Measurements from ENCODE around the gene SLIT2.

SLIT2 gene

GRCh38 chr4:20265726-20266125, 14.0 kb downstream of the SLIT2 start:
- no peak for DNase-seq

DNA sequence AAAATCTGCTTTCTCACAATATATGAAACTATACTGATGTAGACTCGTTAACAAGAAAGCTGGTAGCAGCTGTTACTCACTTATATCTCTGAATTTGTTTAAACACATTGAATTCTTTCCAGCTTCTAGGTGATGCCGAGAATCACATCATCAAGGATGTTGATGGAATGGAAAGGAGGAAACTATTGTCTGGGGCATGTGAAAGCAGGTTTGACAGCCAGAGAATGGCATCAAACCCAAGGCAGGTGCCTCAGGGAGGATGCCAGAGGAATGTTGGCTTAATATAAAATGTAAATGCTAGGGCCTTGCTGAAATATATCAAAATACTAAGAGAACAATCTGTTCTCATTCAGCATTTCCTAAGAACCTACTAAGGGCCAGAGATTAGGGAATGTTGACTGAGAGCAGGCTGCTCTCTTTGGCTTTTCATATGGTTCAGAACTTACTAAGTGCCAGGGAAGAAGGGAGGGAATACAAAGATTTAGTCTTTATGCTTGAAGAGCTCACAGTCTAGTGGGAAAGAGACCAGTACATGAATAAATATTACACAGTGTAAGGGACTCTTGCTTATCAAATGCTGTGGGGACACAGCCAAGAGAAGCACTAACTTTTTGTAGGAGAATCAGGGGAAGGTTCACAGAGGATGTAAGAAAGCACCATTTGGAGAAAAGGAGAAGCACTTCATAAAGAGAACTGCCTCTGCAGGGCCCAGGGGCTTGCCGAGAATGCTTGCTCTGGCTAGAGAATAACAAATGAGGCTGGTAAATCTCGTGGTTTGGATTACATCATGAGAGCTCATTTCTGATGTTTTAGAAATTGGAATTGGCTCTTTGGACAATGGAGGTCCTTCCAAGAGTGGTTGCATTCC, 14.7 kb downstream of the SLIT2 start:
- DNase-seq, result no peak

DNA sequence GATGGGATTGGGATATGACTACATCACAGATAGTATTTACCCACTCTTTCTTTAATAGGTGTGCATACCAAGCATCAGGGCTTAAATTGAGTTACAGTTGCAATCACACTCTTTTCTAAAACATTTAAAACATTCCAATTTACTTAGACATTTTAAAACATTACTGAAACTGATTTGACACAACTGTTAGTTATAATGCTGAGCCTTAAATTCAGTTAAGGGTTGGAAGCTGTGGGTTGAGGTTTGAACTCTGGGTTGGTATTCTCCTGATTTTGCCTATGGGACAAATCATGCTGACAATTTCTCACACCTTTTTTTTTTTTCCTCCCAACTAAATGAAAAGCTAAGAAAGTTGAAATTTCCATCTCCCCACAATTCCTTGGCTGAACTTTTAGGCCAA, 16.3 kb downstream of the SLIT2 start:
- no peak for DNase-seq

- DNase-seq, result no peak
Measured at GRCh38 chr4:20269320-20269719, 17.6 kb downstream of the SLIT2 start.

GRCh38 chr4:20271950-20272349, 20.2 kb downstream of the SLIT2 start:
- DNase-seq, result no peak

- no peak for DNase-seq
Measured at GRCh38 chr4:20272411-20272872, 20.7 kb downstream of the SLIT2 start.

DNA sequence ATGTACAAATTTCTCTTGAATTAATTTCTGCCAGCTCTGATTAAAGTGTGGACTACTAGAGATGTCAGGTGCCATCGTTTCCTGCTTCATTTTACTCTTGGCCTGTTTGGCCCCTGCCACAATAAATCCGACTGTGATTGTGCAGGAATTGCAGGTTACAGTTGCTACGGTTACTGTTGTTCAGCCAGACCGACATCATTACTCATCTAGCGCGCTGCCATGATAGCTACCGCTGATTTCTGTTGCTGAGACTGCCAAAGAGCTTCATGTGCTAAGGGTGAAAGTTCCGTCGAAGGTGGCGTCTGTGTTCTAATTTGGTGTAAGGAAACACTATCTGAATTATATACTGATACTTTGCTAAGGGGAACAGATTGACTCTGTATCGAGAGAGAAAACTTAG, 22.1 kb downstream of the SLIT2 start:
- no peak for DNase-seq

DNA sequence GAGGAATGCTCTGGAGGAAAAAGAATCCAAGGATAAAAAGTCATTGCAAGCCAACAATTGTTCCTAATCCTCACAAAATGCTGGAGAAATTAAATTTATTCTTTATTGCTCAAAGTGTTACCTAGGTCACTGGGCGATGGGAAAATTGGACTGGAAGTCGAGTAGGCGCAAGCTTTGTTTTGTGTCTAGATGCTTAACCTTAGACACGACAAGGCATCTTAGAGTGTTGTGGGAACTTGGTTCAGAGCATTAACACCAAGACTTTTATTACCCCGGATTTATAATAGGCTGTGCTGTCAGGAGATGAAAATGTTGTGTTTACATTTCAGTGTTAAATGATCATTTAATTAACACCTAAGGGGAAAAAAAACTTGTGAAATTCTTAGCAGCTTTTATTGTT, 25.1 kb downstream of the SLIT2 start:
- DNase-seq, result no peak

- no peak for DNase-seq
Measured at GRCh38 chr4:20278195-20278594, 26.5 kb downstream of the SLIT2 start.

DNA sequence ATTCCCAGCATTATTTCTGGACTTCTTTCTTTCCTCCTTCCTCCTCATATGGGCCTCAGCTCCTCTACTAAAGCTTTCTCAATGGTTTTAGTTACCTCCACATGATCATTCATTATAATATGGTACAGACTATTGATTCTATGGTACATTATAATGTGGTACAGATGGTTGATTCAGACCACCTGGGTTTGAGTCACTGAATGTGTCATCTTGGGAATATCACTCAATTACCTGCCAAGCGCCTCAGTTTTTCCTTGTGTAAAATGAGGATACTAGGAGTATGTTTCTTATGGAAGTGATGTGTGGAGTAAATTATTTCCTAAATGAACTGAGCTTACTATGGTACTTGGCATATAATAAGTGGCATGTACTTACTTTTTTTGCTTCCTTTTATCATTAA, 27.7 kb downstream of the SLIT2 start:
- DNase-seq, result no peak

- DNase-seq, result no peak
Measured at GRCh38 chr4:20281453-20281852, 29.7 kb downstream of the SLIT2 start.

GRCh38 chr4:20283039-20283438, 31.3 kb downstream of the SLIT2 start:
- DNase-seq, result no peak

DNA sequence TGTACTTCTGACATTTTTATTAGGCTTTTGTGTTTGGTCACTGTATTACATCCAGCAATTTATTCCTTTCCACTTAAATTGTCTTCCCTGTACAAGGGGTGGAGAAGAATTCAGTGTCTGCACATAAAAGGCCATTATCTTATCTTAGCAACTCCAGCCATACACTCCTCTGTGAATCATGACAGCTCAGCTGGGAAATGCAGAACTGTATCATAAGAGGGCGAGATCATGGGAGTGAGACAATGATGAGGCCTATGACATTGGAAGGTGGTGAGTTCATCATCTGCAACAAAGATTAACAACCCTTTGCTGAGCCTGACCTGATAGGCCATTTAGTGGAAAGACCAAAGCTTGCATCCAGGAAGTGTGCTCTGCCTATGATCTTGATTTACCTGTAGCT, 33.3 kb downstream of the SLIT2 start:
- peak; percentile 1 for DNase-seq

DNA sequence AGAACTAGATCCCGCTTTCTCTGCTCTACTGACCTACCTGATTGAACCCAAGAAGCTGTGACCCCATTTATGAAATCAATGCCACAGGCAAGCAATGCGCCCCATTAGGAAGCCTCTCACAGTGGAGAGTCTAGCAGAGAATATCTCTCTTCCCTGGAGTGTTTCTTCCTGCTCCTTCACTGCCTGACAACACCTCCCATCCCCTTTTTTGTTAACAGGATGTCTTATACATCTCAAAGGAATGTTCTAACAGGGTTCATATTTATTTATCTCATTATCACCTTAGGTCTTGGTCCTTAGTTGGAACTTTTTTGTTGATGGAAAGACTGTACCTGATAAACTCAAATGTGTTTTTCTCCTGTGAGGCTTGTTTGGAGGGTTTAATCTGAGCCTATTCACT, 35.5 kb downstream of the SLIT2 start:
- DNase-seq, result no peak

GRCh38 chr4:20288047-20288650, 36.4 kb downstream of the SLIT2 start:
- no peak for DNase-seq

DNA sequence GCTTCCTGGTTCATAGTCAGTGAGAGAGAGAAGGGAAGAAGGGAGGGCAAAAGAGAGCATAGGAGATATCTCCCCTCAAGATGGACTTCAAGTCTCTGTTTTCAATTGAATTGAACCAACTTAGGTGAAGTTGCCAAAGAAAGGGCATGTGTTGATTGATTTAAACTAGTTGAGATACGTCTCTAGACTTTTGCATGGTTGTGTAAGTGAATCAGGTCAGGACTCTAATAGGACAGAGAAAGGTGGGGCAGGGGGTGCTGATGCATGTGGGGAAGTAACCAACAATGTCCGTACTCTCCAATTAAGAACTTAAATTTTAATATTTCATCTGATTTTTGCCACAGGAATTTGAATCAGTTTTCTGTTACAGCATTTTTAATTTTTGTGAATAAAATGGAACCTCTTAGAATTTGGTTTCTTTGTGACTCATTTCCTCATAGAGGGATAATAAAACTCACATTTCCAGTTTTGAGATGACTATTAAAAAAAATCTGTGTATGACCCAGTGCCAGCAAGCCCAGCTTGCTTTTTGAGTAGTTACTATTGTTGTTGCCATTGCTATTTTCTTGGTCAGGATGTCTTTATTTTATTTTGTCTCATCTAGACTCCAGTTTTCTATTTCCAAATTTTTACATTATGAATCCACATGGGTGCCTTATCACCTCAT, 37.3 kb downstream of the SLIT2 start:
- no peak for DNase-seq

DNA sequence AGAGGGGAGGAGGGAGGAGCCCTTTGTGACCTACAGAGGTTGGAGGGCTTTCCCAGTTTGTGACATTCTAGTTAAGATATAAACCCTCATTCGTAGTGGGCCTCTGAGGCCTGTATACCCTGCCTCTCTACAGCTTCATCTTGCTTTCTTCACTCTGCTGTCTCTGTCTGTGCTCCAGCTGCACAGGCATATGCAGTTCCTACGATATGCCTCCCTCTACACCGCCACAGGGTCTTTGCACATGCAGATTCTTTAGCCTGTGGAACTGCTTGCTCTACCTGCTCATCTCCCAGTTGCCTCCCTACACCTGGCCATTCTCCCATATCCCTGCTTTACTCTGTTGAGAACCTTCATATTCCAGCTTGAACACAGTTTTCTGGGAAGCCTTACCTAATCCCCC, 38.1 kb downstream of the SLIT2 start:
- DNase-seq, result no peak

GRCh38 chr4:20292739-20293138, 41.0 kb downstream of the SLIT2 start:
- DNase-seq, result no peak

DNA sequence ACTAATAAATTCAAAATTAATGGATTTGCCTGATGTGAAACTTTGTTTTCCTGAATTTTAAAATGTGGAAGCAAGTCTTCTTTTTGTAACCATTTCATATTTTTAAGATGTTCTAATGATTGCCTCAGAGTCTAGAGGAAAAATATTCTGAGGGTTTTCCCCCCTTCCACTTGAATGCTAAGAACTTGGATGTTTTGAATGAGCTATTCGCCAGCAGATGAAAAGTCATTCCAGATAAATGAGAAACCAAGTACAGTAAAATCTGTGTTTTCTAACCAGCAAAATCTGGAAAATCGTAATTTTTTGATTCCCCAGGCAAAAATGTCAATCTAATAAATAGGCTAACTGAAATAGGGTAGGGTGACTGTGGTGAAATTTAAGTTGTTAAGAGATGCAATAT, 45.6 kb downstream of the SLIT2 start:
- DNase-seq, result no peak

- no peak for DNase-seq
Measured at GRCh38 chr4:20297783-20298182, 46.1 kb downstream of the SLIT2 start.

DNA sequence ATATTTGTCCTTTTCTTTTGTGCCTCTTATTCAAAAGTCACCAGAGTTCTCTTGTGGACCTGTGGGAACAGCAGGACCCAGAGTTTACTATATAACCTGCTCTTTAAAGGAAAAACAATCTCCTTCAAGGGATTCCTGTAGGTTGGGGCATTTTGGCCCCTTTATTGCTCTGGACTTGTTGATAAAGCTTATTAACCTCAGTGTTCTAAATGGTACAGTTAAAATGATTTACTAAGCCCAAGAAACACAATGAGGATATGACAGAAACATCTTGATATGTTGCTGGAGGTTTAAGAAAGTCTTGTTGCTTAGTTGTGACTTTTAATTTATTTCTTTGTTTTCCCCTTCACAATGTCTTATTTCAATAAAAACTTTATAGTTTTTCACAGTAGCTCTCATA, 46.8 kb downstream of the SLIT2 start:
- no peak for DNase-seq

GRCh38 chr4:20298986-20299385, 47.3 kb downstream of the SLIT2 start:
- no peak for DNase-seq

- DNase-seq, result peak; percentile 9
Measured at GRCh38 chr4:20299515-20299914, 47.8 kb downstream of the SLIT2 start.

- DNase-seq, result no peak
Measured at GRCh38 chr4:20301161-20301560, 49.5 kb downstream of the SLIT2 start.
